T-helper 1 cell treated with Interleukin-12 subunit alpha and Interleukin-12 subunit beta and Interleukin-4 antibody, amounts not matched to agents 30 ng/mL and 1 ng/mL, for 36 hours (primary cell): ENCODE data around the gene INTS15. TPM values are rescaled to one million over a fixed set of nuclear protein-coding genes. Genes with fewer than 3 reads are reported as not detected.

ENCODE experiments used
- intact Hi-C: fragments of 100-400 bp; cut with micrococcal nuclease; formaldehyde crosslinking; loops from one replicate; pipeline ENCODE4 v1.15.1; 2024
- total RNA-seq: library from RNA; stranded (reverse); gene quantifications from 2 replicates; pipeline ENCODE4 v1.2.3, GENCODE V29; 2022

Gene INTS15
- total RNA-seq, 1 donor from 2014 or later, result 41.8 TPM

DNA sequence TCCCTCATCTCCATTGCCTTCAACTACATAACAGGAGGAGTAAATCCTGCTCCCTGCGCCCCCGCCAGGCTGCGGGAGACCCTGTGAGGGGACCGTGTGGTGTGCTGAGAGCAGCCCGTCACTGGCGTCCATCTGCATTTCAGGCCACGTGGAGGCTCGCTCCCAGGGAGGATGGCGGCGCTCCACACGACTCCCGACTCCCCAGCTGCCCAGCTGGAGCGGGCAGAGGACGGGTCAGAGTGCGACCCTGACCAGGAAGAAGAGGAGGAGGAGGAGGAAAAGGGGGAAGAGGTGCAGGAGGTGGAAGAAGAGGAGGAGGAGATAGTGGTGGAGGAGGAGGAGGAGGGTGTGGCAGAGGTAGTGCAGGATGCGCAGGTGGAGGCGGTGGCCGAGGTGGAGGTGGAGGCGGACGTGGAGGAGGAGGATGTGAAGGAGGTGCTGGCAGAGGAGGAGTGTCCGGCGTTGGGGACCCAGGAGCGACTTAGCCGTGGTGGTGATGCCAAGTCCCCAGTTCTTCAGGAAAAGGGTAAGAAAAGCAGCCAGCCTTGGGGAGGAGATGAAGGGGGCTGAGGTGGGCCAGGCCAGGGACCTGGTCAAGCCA lies 52.5 kb downstream of the INTS15 start:
- intact Hi-C loops, result no loop called here

DNA sequence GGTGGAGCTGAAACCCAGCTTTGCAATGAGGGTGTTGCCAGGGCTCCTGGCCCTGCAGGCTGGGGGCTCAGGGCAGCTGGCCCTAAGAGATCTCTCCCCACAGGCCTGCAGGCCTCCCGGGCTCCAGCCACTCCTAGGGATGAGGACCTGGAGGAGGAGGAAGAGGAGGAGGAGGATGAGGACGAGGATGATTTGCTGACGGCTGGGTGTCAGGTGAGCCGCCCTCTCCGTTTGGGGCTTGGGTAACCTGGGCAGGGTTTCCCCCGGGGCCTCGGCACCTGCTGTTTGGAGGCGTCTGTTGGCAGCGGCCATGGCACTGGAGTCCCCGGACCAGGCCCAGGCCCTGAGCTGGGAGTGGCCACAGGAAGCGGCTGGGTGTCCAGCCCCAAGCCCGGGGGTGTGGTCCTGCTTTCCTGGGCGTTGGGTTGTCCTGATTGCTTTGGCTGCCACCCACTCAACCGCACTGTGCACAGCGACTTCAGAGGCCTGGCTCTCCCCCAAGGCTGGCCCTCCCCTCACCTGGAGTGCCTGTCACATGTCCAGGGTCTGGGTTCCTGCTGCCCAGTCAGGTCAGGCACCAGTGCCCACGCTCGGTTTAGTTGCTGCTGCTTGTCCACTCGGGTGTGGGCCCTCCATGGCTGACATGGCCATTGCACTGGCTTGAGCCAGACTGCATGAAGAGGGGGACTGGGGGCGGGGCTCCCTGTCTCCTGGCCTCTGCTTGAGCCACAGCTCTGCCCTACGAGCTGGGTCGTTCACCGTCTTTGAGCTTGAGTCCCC lies 53.2 kb downstream of the INTS15 start:
- intact Hi-C loops, result no loop called here

DNA sequence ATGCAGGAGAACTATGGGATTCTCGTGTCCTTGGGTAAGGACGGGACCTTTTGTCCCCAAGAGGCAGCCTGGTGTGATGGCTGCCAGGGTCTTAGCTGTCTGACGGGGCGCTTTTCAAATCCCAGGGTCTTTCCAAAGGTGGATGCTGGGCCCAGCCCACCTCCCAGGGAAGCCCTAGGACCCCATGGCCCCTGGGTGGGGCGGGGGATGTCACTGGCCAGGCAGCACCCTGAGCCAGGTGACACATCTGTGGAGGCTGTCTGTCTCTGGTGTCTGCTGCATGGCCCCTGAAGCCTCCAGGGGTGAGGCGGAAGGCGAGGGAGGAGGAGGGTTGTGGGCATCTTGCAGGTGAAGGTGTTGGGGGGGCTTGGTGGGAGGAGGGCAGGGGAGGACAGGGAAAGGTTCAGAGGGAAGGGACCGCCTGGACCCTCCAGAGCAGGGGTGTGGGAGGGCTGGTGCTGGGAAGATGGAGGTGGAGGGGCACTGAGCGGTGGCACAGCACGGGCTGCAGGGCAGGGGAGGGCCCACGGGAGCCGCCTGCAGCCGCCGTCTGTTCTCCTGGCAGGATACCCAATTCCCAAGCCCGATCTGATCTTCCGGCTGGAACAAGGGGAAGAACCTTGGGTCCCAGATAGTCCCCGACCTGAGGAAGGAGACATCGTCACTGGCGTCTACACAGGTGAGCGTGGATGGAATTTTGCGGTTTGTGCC lies 54.2 kb downstream of the INTS15 start:
- intact Hi-C loops, result no loop called here

DNA sequence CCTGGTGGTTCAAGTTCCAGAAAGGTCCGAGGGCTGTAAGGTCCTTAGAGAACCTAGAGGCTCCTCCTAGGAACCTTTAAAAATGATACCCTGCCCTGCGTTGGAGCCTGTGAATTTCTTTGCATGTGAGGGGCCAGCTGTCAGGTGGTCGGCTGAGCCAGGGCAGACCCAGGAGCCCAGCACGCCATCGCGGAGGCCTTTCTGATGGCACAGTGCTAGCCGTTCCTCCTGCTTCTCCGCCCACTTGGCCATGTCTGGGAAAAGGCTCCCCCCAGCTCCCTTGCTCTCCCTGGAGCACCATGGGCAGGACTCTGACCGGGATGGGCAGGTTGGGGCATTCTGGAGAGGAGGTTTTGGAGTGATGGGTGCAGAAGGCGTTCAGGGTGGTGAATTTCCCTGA lies 54.9 kb downstream of the INTS15 start:
- intact Hi-C loops, result no loop called here

DNA sequence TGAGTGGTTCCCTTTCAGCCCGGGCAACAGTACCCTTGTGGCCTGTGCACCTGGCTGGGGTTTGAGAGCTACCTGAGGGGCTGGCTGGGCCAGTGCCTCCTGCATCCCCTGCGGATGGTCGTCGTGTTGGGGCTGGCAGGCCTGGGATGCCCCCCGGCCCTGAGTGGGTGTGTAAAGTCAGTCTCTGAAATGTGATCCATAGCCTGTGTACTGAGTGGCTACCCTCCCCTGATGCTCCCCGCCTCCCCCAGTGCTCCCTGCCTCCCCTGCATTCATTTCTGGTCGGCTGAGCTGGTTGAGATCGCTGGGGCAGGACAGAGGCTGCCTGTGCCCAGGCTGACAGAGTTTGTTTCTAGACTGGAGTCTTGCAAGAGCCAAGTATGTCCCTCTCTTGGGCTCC lies 56.6 kb downstream of the INTS15 start:
- intact Hi-C loops, result no loop called here

DNA sequence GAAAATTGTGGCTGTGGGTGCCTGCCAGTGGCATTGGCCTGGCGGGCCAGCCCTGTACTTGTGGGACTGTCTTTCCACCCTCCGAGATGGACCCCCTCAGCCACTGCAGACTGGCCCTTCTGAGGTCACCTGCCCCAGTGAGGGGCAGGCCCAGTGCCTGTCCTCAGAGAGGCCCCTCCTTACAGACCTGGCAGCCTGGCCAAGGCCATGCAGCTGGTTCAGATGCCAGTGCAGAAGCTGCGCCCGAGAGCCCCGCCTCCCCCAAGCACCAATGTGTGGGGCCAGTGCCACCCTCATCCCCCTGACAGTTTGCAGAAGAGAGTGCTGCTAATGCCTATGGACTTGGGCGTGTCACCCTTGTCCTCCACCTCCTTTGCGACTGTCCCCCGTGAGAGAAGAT lies 57.3 kb downstream of the INTS15 start:
- intact Hi-C loops, result no loop called here

DNA sequence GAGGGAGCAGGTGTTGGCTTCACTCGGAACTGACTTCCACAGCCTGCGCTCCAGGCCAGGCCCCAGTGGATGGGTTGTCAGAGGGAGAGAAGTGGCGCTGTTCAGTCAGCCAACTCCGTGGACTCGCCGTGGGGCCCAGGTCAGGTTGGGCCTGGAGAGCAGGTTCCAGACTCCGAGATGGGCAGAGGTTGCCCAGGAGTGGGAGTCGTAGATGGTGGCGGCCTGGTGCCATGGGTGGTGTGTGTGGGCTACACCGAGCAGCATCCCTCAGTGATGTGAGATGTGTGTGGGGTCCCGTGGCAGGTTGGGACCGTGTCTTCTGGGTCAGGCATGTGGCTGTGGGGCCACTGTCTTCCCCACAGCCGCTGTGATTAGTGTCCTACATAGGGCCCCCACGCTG lies 57.7 kb downstream of the INTS15 start:
- intact Hi-C loops, result no loop called here

DNA sequence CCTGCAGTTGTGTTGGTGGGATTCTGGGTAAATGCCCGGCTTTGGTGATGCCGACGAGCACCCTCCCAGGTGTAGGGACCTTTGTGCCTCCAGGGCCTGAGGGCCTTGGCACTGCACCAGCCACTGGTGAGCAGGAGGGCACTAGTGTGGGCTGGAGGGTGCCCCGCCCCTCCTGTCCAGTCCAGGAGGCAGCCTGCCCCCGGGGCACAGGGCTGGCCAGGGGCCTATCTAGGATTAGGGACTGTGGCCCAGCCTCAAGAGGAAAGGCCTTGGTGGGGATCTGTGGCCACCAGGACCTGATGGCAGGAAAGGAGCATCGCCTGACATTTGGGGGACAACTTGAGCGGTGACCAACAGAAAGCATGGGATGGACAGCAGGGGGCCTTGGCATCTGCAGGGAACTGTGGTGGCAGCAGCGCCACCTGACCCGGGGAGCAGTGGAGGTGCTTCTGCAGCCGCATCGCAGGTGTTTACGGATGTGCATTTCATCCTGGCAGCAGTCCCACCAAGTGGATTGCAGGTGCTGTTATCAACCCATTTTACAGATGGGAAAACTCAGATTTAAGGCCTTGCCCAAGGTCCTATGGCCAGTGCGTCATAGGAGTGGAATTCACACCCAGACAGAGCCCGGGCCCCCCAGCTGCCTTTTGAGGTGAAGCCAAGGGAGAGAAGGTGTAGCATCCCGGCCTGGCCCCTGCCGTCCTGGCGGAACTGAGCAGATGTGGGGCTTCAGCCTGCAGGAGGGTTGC lies 58.4 kb downstream of the INTS15 start:
- intact Hi-C loops, result no loop called here

DNA sequence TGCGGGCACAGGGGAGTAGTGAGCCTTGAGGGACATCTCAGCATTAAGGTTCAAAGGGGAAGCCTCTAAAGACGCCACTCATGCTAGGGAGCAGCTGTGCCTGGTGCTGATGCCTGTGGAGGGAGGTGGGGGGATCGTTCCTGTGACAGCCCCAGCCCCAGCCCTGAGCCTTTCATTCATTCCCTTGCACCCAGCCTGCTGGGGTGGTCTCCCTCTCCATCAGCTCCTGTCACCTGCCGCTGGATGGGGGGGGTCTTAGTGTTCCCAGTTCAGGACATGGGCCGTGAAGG lies 58.9 kb downstream of the INTS15 start:
- intact Hi-C loops, result no loop called here

DNA sequence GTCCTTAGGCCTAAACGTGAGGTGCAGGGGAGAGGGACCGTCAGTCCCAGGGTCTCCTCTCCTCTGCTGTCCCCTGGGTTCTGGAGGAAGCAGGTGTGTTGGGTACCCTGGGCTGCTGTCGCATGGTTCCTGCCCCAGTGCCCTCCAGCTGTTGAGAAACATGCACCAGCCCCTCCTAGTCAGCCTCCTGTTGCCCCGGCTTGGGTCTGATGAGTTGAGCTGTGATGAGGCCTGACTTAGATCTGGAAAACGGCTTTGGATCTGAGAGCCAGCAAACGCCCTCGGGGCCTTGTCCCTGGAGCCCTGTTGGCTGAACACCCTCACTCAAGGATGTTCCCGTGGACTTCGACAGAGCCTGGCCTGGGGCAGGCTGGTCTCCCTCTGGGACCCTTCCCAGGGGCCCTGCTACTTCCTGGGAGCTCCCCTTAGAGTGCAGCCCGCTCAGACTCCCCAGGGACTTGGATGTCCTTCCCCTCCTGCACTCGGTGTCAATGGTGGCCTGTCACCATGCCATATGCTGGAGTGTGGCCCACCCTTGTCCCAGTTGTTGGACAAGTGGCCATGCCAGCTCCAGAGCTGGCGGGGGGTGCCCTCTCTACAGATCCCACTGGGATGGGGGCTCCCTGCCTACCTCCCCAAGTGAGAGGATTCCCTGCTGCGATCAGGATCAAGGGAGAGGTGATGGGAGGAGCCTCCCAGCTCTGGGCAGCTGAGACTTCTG lies 59.6 kb downstream of the INTS15 start:
- intact Hi-C loops, result no loop called here

DNA sequence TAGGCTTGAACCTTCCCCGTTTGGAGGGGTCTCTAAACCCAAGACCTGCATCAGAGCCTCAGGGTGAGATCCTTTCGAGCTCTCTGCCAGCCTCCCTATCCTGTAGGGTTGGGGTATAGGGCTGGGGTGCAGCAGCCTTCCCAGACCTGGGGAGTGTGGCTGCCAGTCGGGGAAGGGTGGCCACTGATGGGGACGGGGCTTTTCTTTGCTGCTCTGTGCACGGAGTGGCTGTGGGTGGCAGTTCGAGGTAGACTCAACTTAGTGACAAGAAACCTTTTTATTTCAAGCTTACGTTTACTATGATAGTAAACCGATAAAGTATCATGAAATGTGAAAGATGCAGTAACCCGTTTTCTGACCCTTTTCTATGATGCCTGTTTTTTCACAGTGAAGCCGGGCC lies 60.3 kb downstream of the INTS15 start:
- intact Hi-C loops, result no loop called here

DNA sequence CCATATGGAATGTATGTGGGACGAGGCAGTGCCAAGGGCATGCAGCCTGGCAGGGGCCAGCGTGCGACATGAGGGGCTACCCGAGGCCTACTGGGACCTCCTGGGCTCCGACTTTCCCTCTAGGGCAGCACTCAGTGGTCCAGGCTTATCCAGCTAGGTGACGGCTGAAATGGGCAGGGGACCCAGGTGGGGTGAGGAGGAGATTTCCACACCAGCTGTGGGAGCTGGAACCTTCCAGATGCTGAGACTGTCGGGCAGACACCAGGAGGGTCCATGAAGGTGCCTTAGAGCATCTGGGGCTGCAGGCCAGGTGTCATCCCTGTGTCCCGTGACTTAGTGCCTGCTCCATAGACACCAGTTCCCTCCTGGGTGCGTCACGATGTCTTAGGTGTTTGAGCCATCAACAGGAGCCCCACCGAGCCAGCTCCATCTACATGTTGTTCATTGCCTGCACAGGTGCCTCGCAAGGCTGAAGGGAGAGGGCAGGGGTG lies 60.7 kb downstream of the INTS15 start:
- intact Hi-C loops, result no loop called here

DNA sequence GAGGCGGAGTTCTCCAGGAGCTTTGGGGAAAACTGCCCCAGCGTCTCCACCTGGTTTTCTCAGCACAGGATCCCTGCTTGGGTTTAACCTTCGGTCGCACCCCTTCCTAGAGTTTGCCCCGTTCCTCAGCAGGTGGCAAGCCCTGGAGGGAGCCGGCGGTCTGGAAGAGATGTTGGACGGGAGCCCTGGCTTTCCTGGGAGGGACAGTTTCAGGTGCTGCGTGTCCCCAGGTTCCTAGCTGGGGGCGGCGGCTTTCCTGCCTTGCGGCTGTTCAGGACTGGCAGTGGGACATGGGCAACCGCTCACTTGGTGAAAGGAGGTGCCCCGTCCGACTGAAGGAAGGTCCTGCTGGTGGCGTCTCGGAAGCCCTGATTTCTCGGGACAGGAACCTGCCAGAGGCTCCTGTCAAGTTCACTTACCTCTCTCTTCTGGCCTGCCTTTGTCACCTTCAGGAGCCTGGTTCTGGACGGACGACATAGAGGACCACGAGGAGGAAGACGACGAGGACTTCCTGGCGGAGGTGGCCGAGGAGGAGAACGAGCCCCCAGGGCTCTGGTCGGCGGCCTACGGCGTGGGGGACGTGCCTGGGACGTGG lies 62.1 kb downstream of the INTS15 start:
- intact Hi-C loops, result no loop called here

DNA sequence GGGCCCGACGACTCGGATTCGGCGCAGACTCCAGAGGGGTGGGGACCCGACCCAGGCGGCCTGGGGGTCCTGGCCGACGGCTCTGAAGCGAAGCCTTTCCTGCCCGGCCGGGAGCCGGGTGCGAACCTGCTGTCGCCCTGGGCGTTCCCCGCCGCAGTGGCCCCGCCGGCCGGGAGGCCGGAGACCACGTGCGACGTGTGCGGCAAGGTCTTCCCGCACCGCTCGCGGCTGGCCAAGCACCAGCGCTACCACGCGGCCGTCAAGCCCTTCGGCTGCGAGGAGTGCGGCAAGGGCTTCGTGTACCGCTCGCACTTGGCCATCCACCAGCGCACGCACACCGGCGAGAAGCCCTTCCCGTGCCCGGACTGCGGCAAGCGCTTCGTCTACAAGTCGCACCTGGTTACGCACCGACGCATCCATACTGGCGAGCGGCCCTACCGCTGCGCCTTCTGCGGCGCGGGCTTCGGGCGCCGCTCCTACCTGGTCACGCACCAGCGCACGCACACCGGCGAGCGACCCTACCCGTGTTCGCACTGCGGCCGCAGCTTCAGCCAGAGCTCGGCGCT lies 62.7 kb downstream of the INTS15 start:
- intact Hi-C loops, result no loop called here

DNA sequence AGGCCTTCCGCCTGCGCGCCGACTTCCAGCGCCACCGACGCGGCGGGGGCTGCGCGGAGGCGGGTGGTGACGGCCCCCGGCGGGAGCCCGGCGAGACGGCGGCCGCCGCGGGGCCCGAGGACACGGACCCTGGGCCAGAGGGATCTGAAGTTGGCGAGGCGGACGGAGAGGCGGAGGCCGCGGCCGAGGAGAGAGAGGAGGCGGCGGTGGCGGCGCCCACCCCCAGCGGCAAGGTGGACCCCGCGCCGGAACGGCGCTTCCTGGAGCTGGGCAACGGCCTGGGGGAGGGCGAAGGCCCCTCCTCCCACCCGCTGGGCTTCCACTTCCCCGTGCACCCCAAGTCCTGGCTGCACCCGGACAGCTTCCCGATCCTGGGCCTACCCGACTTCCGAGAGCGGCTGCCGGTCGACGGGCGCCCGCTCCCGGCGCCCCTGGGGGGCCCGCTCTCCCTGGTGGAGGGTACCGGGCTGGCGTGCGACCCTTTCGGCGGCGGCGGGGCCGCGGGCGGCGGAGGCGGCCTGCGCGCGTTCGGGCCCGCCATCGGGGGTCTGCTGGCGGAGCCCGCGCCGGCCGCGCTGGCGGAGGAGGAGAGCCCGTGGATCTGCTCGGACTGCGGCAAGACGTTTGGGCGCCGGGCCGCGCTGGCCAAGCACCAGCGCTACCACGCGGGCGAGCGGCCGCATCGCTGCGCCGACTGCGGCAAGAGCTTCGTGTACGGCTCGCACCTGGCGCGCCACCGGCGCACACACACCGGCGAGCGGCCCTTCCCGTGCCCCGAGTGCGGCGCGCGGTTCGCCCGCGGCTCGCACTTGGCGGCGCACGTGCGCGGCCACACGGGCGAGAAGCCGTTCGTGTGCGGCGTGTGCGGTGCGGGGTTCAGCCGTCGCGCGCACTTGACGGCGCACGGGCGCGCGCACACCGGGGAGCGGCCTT lies 63.5 kb downstream of the INTS15 start:
- intact Hi-C loops, result no loop called here

DNA sequence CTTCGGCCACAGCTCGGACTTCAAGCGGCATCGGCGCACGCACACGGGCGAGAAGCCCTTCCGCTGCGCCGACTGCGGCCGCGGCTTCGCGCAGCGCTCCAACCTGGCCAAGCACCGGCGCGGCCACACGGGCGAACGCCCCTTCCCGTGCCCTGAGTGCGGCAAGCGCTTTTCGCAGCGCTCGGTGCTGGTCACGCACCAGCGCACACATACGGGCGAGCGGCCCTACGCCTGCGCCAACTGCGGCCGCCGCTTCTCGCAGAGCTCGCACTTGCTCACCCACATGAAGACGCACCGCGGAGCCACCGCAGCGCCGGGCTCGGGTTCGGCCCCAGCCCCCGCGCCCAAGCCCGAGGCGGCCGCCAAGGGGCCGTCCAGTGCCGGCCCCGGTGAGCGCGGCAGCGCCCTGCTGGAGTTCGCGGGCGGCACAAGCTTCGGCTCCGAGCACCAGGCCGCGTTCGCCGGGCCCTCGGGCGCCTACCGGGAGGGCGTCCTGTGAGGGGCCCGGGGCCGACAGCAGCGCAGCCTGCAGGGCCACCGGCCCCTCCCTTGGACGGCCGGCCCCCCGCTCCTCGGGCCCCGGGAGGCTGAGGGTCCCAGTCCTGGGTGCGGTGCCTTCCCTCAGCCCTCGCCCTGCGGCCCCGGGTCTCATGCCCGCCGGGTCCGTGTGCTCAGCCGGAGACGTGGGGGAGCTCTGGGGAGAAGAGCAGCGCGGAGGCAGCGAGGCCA lies 64.5 kb downstream of the INTS15 start:
- intact Hi-C loops, result no loop called here

DNA sequence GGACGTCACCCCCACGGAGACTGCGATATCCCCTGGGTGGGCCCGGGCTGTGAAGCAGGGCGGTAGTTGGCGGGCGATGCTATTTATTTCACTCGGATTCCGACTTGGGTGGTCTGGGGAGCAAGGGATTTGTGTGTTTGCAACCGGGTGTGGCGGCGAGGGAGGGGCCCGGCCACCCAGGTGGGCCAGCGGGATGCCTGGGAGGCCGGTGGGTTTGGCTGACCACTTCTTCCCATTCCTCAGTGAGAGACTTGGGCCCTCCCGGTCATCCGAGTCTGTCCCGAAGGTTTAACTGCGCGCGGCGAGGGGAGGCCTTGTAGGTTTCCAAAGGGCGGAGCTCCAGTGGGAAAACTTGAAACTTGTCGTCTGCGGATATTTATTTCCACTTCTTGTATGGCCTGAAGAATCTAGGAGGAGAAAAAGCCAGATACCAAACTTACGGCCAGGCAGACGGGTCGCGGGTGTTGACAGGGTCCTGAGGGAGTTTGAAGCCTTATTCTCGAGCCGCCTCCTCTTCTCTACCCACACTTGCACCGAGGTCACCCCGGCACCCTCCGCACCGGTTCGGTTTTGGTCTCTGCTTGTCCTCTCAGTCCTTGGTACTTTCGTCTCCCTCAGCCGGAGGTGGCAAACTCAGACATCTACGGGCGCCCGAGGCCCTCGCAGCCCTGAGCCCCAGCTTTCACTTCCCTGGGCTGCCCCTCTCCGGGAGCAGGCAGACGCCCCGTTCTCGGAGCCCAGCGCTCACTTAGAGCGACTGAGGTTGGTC lies 65.2 kb downstream of the INTS15 start:
- intact Hi-C loops, result no loop called here
